NB4 (cell line): ENCODE results near the gene TSPAN7.

Experiments
- CTCF ChIP-seq: IDR thresholded peaks from one replicate; pipeline ENCODE4 v1.5.1; 2012; ENCODE audit warnings: low read depth, low read length
- MAX ChIP-seq: IDR thresholded peaks from 2 replicates; pipeline ENCODE4 v1.6.1; 2011; ENCODE audit warnings: low read depth, low read length
- MYC ChIP-seq: IDR thresholded peaks from 2 replicates; pipeline ENCODE4 v1.6.1; 2011; ENCODE audit warnings: low read depth, low read length
- POLR2A ChIP-seq: IDR thresholded peaks from 2 replicates; pipeline ENCODE4 v1.6.1; 2011; ENCODE audit warnings: mild to moderate bottlenecking; ENCODE audit not compliant: insufficient read length; ENCODE audit errors: extremely low read depth

GRCh38 chrX:38726612-38727011 is 165.3 kb downstream of the TSPAN7 start:
- TF ChIP-seq CTCF (no peak), POLR2A (no peak), MAX (no peak), MYC (no peak)
